Measurements from ENCODE around the gene BMF. TPM values are rescaled to one million over a fixed set of nuclear protein-coding genes. Genes with fewer than 3 reads are reported as not detected.
"Not testable (repeated sequence)": the region's sequence is repeated elsewhere in the genome, so short reads cannot be mapped to it uniquely, and the experiment has no call there.

BMF gene
- total and polyA plus RNA-seq, 8 donors: 2.2 to 11.7 (median 5.8) TPM

DNA sequence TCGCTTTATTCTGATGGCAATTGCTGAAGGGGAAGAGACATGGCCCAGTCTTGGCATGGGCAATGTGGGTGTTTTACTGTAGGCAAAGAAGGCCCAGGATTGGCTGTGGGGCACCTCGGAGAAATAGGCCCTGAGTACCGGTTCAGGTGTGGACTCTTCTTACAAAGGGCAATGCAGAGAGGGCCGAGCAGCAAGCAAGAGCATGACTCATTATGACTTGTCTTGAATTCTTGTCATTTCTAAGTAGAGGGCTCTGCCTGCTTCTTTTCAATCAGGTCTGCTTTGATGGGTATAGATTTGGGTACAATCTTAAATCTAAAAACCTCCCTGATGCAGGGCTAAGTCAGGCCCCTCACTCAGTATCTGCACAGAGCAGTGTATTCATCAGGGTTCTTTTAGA, 37.4 kb upstream of the BMF start:
- no peak for TF ChIP-seq POLR2AphosphoS5 (IDR thresholded peaks at IDR 0.05)
- TF ChIP-seq, protein P1, sequence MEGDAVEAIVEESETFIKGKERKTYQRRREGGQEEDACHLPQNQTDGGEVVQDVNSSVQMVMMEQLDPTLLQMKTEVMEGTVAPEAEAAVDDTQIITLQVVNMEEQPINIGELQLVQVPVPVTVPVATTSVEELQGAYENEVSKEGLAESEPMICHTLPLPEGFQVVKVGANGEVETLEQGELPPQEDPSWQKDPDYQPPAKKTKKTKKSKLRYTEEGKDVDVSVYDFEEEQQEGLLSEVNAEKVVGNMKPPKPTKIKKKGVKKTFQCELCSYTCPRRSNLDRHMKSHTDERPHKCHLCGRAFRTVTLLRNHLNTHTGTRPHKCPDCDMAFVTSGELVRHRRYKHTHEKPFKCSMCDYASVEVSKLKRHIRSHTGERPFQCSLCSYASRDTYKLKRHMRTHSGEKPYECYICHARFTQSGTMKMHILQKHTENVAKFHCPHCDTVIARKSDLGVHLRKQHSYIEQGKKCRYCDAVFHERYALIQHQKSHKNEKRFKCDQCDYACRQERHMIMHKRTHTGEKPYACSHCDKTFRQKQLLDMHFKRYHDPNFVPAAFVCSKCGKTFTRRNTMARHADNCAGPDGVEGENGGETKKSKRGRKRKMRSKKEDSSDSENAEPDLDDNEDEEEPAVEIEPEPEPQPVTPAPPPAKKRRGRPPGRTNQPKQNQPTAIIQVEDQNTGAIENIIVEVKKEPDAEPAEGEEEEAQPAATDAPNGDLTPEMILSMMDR (IDR thresholded peaks at IDR 0.05): no peak
- no peak for TF ChIP-seq EP300 (IDR thresholded peaks at IDR 0.05)
- no peak for TF ChIP-seq POLR2A (IDR thresholded peaks at IDR 0.05)
- no peaks in the 10 kb centered on the region for H3K36me3 ChIP-seq
- intact Hi-C loops (cut with DNase I; ENCODE audit: low total_unique reads): no loop called here

DNA sequence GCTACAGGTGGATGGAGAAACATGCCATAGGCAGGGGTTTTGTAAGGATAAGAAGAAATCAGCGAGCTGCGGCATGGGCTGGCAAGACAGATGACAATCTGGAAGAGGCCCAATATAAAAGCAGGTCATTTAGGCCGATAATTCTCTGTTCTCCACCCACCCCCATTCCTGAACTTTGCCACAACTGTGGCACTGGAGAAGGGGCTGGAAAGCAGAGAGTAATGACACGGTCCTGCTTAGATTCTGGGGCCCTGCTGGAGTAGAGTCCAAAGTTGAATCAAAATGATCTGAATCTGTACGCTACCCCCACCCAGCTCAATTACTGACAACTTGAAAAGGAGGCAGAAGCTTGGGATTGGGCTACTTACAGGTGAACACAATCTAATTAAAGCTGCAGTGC, 33.7 kb upstream of the BMF start:
- intact Hi-C loops (cut with DNase I; ENCODE audit: low total_unique reads): no loop called here
- Histone ChIP-seq H3K4me3 (no peak overlapping the region), H3K36me3 (no peaks in the 10 kb centered on the region), H3K9me3 (no peaks in the 10 kb centered on the region), H3K27ac (no peak overlapping the region), H3K4me1 (no peaks in the 10 kb centered on the region), H3K27me3 (no peaks in the 10 kb centered on the region)
- no peak for DNase-seq
- 82 to 85% (median 84%) methylated on average over 5 of the region's 5 CpGs for WGBS, 5 donors
- TF ChIP-seq POLR2AphosphoS5 (IDR thresholded peaks at IDR 0.05) (no peak), POLR2A (IDR thresholded peaks at IDR 0.05) (no peak), EP300 (IDR thresholded peaks at IDR 0.05) (no peak)
- TF ChIP-seq, protein P1 (IDR thresholded peaks at IDR 0.05): no peak

More for the DNA sequence above, 37.4 kb upstream of the BMF start:
- DNase-seq: no peak
- Histone ChIP-seq H3K4me1 (peaks cover 0 to 7% (median 0%) of the 10 kb centered on the region in 4 donors), H3K4me3 (no peak overlapping the region), H3K9me3 (no peaks in the 10 kb centered on the region), H3K27me3 (no peaks in the 10 kb centered on the region), H3K27ac (no peak overlapping the region)
- 89 to 93% (median 91%) methylated on average over 4 of the region's 4 CpGs for WGBS, 5 donors

DNA sequence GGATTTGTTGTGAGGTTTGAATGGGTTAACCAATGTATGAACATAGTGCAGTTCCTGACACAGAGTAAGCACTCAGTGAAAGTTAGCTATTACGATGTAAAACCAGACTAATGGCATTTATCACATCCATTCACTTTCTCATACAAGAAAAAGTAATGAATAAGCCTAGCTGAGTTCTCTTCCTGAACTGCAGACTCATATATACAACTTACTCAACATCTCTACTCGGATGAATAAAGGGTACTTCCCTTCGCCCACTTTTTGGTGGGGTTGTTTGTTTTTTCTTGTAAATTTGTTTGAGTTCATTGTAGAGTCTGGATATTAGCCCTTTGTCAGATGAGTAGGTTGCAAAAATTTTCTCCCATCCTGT, 29.5 kb upstream of the BMF start:
- DNase-seq; H3K36me3 ChIP-seq; H3K4me3 ChIP-seq; H3K27ac ChIP-seq; H3K27me3 ChIP-seq; H3K9me3 ChIP-seq; intact Hi-C loops (cut with DNase I; ENCODE audit: low total_unique reads); H3K4me1 ChIP-seq: not testable (repeated sequence)
- WGBS, 5 donors: 47 to 68% (median 58%) methylated on average over 3 of the region's 3 CpGs

DNA sequence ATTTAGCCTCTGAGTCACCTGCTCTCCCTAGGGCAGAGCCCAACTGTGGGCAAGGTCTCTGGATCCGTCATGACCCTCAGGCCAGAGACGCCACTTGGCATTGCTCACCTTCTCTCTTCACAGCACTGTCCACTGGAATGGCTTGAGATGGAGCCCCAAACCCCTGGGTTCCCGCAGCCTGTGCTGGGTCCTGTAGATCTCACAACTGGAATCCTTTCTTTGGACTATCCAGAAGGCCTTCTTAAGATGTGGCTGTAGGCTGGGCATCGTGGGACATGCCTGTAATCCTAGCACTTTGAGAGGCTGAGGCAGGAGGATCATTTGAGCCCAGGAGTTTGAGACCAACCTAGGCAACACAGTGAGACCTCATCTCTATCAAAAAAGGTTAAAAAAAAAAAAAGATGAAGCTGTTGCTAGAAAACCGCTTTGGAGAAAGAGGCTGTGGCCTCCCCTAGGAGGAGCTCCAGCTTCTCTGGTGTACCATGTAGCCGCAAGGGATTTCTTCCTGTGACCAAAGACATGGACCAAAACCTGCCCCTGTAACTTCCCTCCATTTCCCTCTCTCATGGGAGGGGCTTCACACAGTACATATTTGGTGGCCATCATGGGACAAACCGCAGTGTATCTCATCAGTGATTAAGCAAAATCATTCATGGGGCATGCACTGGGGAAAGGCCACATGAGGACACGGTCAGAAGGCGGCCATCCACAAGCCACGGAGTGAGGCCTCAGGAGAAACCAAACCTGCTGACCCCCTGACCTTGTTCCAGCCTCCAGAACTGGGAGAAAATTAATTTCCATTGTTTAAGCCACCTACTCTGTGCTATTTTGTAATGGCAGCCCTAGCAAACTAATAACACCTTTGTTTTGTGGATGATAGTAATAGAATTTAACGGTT, 28.9 kb upstream of the BMF start:
- Histone ChIP-seq H3K4me3 (no peak overlapping the region), H3K27ac (no peak overlapping the region), H3K9me3 (no peaks in the 10 kb centered on the region), H3K36me3 (no peaks in the 10 kb centered on the region), H3K27me3 (no peaks in the 10 kb centered on the region), H3K4me1 (no peaks in the 10 kb centered on the region)
- TF ChIP-seq, protein P1 (IDR thresholded peaks at IDR 0.05): no peak
- TF ChIP-seq EP300 (IDR thresholded peaks at IDR 0.05) (no peak), POLR2AphosphoS5 (IDR thresholded peaks at IDR 0.05) (no peak), POLR2A (IDR thresholded peaks at IDR 0.05) (no peak)
- 85 to 97% (median 91%) methylated on average over 10 to 11 of the region's 11 CpGs for WGBS, 5 donors
- intact Hi-C loops (cut with DNase I; ENCODE audit: low total_unique reads): no loop called here
- DNase-seq: no peak
